ENCODE results near the gene TXNRD1.

TXNRD1 gene

GRCh38 chr12:104304261-104305009, 88.9 kb downstream of the TXNRD1 start:
- no peak for TF ChIP-seq POLR2A (IDR thresholded peaks at IDR 0.05; ENCODE audit: low read depth, low read length)
- DNase-seq (ENCODE audit: insufficient read length, low spot score) (no peak), FAIRE-seq (no peak)

GRCh38 chr12:104305349-104305748, 89.8 kb downstream of the TXNRD1 start:
- DNase-seq (ENCODE audit: insufficient read length, low spot score) (no peak), FAIRE-seq (peak; percentile 43)
- no peak for TF ChIP-seq POLR2A (IDR thresholded peaks at IDR 0.05; ENCODE audit: low read depth, low read length)

- no peak for FAIRE-seq
- TF ChIP-seq POLR2A (IDR thresholded peaks at IDR 0.05; ENCODE audit: low read depth, low read length) = no peak
- DNase-seq (ENCODE audit: insufficient read length, low spot score) = no peak
Measured at GRCh38 chr12:104306376-104306775, 90.8 kb downstream of the TXNRD1 start.

- no peak for DNase-seq (ENCODE audit: insufficient read length, low spot score)
- no peak for TF ChIP-seq POLR2A (IDR thresholded peaks at IDR 0.05; ENCODE audit: low read depth, low read length)
- FAIRE-seq = no peak
Measured at GRCh38 chr12:104306943-104307654, 91.5 kb downstream of the TXNRD1 start.

GRCh38 chr12:104307655-104308000, 92.0 kb downstream of the TXNRD1 start:
- no peak for FAIRE-seq
- DNase-seq (ENCODE audit: insufficient read length, low spot score) = no peak
- no peak for TF ChIP-seq POLR2A (IDR thresholded peaks at IDR 0.05; ENCODE audit: low read depth, low read length)

- no peak for TF ChIP-seq POLR2A (IDR thresholded peaks at IDR 0.05; ENCODE audit: low read depth, low read length)
- FAIRE-seq (peak; percentile 48), DNase-seq (ENCODE audit: insufficient read length, low spot score) (no peak)
Measured at GRCh38 chr12:104309446-104309993, 93.9 kb downstream of the TXNRD1 start.

GRCh38 chr12:104310751-104311633, 95.4 kb downstream of the TXNRD1 start:
- no peak for TF ChIP-seq POLR2A (IDR thresholded peaks at IDR 0.05; ENCODE audit: low read depth, low read length)
- FAIRE-seq (no peak), DNase-seq (ENCODE audit: insufficient read length, low spot score) (no peak)

- FAIRE-seq = no peak
Measured at GRCh38 chr12:104312202-104312601, 96.6 kb downstream of the TXNRD1 start.

GRCh38 chr12:104312654-104313053, 97.1 kb downstream of the TXNRD1 start:
- DNase-seq (ENCODE audit: insufficient read length, low spot score) = no peak
- FAIRE-seq = no peak
- no peak for TF ChIP-seq POLR2A (IDR thresholded peaks at IDR 0.05; ENCODE audit: low read depth, low read length)

More at GRCh38 chr12:104312202-104312601, 96.6 kb downstream of the TXNRD1 start:
- no peak for TF ChIP-seq POLR2A (IDR thresholded peaks at IDR 0.05; ENCODE audit: low read depth, low read length)
- DNase-seq (ENCODE audit: insufficient read length, low spot score) = no peak

- no peak for TF ChIP-seq POLR2A (IDR thresholded peaks at IDR 0.05; ENCODE audit: low read depth, low read length)
- no peak for DNase-seq (ENCODE audit: insufficient read length, low spot score)
- FAIRE-seq = no peak
Measured at GRCh38 chr12:104313568-104314241, 98.1 kb downstream of the TXNRD1 start.

GRCh38 chr12:104314242-104314614, 98.6 kb downstream of the TXNRD1 start:
- TF ChIP-seq POLR2A (IDR thresholded peaks at IDR 0.05; ENCODE audit: low read depth, low read length) = no peak
- DNase-seq (ENCODE audit: insufficient read length, low spot score) (no peak), FAIRE-seq (peak; percentile 55)

GRCh38 chr12:104315326-104316224, 100.0 kb downstream of the TXNRD1 start:
- no peak for TF ChIP-seq POLR2A (IDR thresholded peaks at IDR 0.05; ENCODE audit: low read depth, low read length)
- no peak for DNase-seq (ENCODE audit: insufficient read length, low spot score)
- peak; percentile 67 for FAIRE-seq
